H7 (cell line): ENCODE measurements around the gene ACVR1C. TPM values are rescaled to one million over a fixed set of nuclear protein-coding genes. Genes with fewer than 3 reads are reported as not detected.
A peak's percentile ranks its signal among the peaks of the same experiment; 100 is the strongest.
"Not testable (repeated sequence)": the region's sequence is repeated elsewhere in the genome, so short reads cannot be mapped to it uniquely, and the experiment has no call there.

Source experiments
- DNase-seq: peaks from one replicate; pipeline ENCODE4 v3.0.0; 2012
- H3K27me3 ChIP-seq: 2 replicates; pipeline ENCODE4 v1.6.0; 2011; ENCODE audit warnings: mild to moderate bottlenecking, low read length; ENCODE audit not compliant: control insufficient read depth, insufficient read depth
- H3K36me3 ChIP-seq: replicated peaks from 2 replicates; pipeline ENCODE4 v1.5.1; 2011; ENCODE audit warnings: low read length; ENCODE audit not compliant: control insufficient read depth, insufficient read depth
- H3K4me3 ChIP-seq: 2 replicates; pipeline ENCODE4 v1.5.1; 2011; ENCODE audit warnings: low read depth, mild to moderate bottlenecking, control low read depth, low read length, moderate library complexity; ENCODE audit not compliant: insufficient read depth
- total RNA-seq: library from RNA; depleted of rRNA; stranded (reverse); fragments of >200 nt; shearing (Covaris generic); gene quantifications from 2 replicates; pipeline ENCODE4 v1.2.3, GENCODE V29; 2014

The ACVR1C gene
- total RNA-seq, 1 experiment from 2014 or later: 0.14 TPM

DNA sequence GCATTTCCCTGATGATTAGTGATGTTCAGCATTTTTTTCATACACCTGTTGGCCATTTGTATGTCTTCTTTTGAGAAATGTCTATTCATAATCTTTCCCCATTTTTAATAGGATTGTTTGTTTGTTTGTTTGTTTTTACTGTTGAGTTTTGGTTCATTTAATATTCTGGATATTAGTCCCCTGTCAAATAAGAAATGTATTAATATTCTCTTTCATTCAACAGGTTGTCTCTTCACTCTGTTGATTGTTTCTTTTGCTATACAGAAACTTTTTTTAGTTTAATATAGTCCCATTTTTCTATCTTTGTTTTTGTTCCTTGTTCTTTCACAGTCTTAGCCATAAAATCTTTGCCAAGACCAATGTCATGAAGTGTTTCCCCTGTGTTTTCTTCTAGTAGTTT is 22.1 kb downstream of the ACVR1C start:
- Histone ChIP-seq H3K27me3 (no peaks in the 10 kb centered on the region), H3K36me3 (no peaks in the 10 kb centered on the region), H3K4me3 (no peak overlapping the region)
- no peak for DNase-seq

DNA sequence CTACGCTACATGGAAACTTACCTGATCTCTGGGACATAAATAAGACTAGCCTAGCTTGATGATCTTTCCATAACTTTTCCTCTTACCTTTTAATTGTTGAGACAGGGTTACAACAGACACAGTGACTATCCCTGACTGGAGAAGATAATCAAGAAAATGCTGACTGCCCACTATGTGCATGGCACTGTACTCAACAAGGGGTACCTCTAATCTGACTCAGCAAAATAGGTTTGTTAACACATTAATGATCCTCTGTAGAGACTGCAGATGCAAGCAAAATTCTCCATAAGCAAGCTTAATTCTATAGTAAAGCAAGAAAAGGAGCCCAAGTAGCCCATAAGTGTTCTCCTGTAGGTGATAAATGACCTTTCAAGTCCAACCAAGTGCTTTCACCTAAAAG is 25.5 kb downstream of the ACVR1C start:
- Histone ChIP-seq H3K4me3 (no peak overlapping the region), H3K27me3 (no peaks in the 10 kb centered on the region), H3K36me3 (no peaks in the 10 kb centered on the region)
- DNase-seq: no peak

DNA sequence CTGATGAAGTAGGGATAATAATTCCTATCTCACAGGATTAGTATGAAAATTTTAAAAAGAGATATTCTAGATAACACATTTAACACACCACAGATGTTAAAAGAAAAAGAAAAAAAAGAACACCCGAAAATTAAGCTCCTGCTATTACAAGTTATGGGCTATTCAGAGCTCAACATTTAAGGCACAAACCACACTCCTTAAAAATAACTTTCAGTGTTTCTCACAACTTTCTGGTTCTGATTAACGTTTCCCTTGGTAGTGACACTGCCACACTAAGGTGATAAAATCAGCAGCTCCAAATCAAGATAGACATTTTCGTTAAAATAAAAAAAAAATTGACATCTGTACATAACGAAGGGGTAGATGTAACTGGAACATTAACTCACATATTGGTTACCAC is 26.9 kb downstream of the ACVR1C start:
- Histone ChIP-seq H3K27me3 (peaks cover 7% of the 10 kb centered on the region), H3K36me3 (no peaks in the 10 kb centered on the region), H3K4me3 (no peak overlapping the region)
- DNase-seq: no peak

DNA sequence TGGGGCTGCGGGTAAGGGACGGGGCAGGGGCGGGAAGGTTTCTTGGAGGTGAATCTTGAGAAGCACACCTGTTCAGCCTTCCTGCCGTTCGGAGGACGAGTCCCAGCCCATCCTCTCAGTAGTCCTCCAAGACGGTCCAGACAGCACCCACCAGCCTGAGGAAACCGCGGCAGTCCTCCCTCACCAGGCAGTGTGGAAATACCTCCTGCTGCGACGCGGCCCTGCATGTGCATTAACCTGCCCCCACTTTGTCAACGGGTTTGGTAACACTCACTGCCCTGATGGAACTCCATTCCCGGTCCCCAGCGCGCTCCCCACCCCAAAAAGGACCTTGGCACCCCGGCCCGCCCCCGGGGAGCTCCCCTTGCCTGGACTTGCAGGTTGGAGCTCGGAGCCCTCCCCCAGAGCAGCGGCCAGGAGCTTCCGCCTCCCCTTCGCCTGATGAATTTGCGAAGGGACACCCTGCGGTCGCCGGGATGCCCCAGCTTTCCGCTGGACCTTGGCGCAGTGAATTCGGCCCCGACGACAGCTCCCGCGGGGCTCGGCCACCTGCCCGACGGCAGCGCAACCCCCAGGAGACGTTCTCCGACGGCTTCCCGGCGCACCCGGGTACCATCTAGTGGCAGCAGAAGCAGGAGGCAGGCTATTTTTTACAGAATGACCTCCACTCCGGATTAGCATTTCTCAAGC is 31.5 kb downstream of the ACVR1C start:
- Histone ChIP-seq H3K4me3 (peak overlapping the region; percentile 32), H3K27me3 (peaks cover 9% of the 10 kb centered on the region), H3K36me3 (no peaks in the 10 kb centered on the region)
- peak; percentile 80 for DNase-seq

DNA sequence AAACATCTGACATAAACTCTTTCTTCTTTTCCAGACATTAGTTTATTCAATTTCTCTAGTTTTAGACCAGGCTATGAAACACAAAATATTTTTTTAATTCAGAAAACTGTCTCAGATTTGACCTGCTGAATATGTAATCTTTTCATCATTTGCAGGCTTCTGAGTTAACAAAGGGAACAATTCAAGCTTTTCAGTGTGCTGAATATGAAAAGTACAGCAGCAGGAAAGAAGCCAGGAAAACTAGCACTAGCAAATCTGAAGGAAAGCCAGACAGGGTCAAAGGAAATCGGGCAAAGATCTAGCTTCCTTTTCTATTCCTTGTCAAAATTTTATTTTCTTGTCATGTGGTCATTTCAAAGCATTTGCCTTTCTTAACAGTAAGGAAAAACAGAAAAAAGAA is 35.3 kb downstream of the ACVR1C start:
- Histone ChIP-seq H3K36me3 (no peaks in the 10 kb centered on the region), H3K4me3 (no peak overlapping the region), H3K27me3 (peaks cover 9% of the 10 kb centered on the region)
- DNase-seq: no peak

DNA sequence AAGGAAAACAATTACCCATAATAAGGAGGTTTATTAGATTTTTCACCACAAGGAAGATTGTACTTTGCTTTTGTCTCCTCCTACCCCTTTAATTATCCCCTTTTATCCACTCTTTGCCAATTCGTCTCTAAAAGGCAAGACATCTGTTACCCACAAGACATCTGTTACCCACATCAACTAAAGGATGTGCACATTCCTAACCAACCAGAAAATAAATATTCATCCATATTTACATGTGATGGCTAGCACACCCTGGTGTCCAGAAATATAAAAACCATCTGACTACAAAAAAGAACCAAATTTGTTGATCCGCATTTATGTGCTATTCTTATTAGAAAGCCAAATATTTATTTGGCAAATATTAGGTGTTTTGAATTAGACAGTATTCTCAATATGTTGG is 35.7 kb downstream of the ACVR1C start:
- H3K4me3 ChIP-seq: no peak overlapping the region
- H3K27me3 ChIP-seq: peaks cover 9% of the 10 kb centered on the region
- DNase-seq: no peak
- H3K36me3 ChIP-seq: no peaks in the 10 kb centered on the region

DNA sequence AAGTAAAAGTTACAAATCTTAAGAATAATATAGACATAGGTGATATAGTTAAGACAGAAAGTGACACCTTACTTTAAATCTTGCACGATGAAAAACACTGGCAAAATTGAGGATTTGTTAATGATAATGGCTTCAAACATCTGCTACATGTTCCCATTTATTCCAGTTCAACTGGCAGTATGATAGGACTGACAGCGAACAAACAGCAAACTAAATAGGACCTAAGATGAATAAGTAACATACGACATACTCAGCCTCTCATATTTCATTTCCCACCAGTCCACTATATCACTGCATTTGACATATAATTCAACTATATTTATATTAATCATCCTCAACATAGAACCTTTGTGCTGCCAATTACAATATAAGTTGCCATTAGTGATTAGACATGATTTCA is 36.3 kb downstream of the ACVR1C start:
- no peaks in the 10 kb centered on the region for H3K36me3 ChIP-seq
- H3K27me3 ChIP-seq: peaks cover 7% of the 10 kb centered on the region
- DNase-seq: no peak
- H3K4me3 ChIP-seq: no peak overlapping the region

DNA sequence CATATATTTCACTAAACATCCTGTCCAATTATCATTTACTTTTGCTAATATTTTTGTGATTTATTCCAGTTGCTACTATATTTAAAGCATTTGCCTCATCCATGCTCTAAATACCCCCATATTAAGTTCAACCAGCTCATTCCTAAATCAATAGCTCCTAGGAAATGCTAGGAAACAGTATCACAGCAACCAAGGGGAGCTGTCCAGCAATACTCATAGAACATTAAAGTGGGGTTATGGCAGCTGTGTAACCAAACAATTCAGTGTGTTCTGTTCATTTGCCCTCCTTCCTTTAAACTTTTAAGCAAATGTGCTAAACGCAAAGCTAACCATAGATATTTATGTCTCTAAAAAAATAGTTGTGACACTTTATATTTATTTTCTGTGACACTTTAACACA is 41.1 kb downstream of the ACVR1C start:
- H3K36me3 ChIP-seq: no peaks in the 10 kb centered on the region
- H3K4me3 ChIP-seq: no peak overlapping the region
- no peak for DNase-seq
- no peaks in the 10 kb centered on the region for H3K27me3 ChIP-seq

DNA sequence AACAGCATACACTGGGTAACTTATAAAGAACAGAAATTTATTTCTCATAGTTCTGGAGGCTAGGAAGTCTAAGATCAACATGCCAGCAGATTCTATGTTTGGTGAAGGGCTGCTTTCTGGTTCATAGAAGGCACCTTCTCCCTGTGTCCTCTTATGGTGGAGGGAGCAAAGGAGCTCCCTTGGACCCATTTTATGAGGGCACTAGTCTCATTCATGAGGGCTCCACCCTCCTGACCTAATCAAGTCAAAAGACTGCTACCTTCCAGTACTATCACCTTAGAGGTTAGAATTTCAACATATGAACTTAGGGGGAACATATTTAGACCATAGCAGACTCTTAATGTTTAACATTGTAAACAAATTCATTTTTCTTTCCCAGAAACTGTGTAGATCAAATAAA is 54.5 kb downstream of the ACVR1C start:
- no peaks in the 10 kb centered on the region for H3K36me3 ChIP-seq
- no peak overlapping the region for H3K4me3 ChIP-seq
- H3K27me3 ChIP-seq: no peaks in the 10 kb centered on the region
- DNase-seq: no peak

DNA sequence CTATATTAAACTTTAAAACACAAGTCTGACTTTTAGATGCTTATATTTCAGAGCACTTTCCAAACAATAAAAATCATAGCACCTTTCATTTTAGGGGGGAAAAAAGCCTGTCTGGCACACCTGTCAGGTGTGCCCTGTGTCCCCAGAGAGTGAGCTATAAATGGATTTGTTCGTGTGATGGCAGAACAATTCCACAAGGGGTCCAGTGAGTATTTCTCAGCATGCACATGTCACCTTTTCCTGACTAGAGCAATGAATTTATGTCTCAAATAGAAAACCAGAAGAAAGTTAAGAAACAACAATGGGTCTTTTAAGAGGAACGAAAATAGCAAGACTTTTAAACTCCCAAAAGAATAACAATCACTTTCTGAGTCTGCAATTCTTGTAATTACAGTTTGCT is 55.9 kb downstream of the ACVR1C start:
- peak; percentile 51 for DNase-seq
- no peaks in the 10 kb centered on the region for H3K27me3 ChIP-seq
- no peaks in the 10 kb centered on the region for H3K36me3 ChIP-seq

DNA sequence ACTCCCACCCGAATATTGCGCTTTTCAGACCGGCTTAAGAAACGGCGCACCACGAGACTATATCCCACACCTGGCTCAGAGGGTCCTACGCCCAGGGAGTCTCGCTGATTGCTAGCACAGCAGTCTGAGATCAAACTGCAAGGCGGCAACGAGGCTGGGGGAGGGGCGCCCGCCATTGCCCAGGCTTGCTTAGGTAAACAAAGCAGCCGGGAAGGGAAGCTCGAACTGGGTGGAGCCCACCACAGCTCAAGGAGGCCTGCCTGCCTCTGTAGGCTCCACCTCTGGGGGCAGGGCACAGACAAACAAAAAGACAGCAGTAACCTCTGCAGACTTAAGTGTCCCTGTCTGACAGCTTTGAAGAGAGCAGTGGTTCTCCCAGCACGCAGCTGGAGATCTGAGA is 62.0 kb downstream of the ACVR1C start:
- not testable (repeated sequence) for H3K36me3 ChIP-seq, H3K4me3 ChIP-seq, H3K27me3 ChIP-seq, DNase-seq

More for the DNA sequence above, 55.9 kb downstream of the ACVR1C start:
- no peak overlapping the region for H3K4me3 ChIP-seq

DNA sequence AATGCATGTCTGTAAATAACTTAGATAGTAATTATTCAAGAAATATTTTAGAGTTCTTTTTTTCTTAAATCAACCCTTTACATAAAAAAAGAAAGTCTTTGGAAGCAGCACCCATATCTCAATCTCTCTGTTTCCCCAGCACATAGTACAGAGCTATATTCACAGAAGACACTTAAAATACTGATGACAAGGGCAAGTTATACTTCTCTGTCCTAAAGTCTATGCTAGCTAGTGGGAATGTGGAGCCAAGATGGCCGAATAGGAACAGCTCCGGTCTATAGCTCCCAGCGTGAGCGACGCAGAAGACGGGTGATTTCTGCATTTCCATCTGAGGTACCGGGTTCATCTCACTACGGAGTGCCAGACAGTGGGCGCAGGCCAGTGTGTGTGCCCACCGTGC is 62.6 kb downstream of the ACVR1C start:
- not testable (repeated sequence) for DNase-seq, H3K4me3 ChIP-seq, H3K27me3 ChIP-seq, H3K36me3 ChIP-seq

DNA sequence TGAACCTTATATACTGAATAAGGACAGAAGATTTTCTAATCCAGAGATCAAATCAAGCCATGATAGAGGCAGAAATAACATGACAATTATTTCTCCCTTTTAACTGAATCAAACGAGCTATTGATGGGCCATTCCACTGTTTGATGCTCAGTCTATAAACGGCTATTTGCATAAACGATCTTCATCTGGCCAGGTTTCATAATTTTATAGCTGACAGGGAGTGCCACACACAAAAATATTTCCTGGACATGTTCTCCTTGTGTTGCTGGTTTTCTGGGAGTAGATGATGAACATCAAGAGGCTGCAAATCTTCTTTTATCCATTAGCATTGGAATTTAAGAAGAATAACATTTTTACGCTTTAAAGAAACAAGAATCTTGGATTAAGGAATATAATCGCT is 63.1 kb downstream of the ACVR1C start:
- Histone ChIP-seq H3K27me3 (no peaks in the 10 kb centered on the region), H3K4me3 (no peak overlapping the region), H3K36me3 (no peaks in the 10 kb centered on the region)
- DNase-seq: no peak

DNA sequence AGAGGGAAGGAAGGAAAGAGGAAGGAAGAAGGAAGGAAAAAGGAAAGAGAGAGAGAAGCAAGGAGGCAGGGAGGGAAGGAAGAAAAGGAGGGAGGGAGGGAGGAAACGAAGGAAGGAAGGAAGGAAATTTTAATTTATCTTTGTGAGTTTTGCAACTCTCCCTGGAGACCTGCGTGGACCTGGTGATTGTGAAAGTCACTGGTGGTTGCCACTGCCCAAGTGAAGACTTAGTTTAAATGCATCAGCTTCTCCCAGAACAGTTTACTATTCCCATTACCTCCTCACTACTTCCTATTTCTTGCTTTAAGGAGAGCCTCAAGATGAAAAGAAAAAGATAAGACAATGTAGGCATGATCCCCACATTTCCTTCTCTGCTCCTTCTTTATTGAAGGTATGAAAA is 68.8 kb downstream of the ACVR1C start:
- Histone ChIP-seq H3K4me3 (no peak overlapping the region), H3K36me3 (no peaks in the 10 kb centered on the region), H3K27me3 (no peaks in the 10 kb centered on the region)
- DNase-seq: no peak

DNA sequence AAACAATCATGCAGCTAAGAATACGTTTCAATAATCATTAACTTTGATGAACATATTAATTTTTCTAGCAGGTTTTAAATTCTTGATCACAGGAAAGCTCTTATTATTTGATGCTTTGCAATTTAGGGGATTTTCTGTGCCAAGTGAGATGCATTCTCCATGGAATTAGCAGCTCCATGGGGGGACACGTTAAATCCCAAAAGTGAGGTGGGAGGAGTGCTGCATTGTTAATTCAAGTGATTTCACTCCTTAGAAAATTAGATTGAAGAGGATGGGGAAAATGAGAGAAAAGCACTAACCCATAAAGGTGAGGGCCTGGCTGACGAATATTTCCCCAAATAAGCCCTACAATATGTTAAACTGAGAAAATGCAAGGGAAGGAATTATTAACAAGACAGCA is 69.2 kb downstream of the ACVR1C start:
- Histone ChIP-seq H3K27me3 (no peaks in the 10 kb centered on the region), H3K36me3 (no peaks in the 10 kb centered on the region), H3K4me3 (no peak overlapping the region)
- DNase-seq: peak; percentile 43

DNA sequence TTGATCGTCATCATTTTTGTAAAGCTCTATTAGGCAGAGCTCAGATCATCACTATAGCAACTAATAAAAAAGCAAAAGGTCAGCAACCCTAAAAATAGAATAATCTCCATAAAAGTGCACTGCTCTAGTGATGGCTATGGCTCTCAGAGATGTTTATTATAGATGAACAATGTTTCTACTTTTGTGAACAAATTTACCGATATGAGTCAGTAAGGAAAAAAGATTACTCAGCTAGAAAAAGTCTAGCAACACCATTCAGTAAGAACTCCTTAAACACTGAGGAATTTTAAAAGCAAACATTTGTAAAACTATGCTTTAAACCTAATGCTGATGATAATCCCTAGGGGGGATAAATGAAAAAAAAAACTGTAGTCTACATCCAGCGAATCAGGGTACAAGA is 69.6 kb downstream of the ACVR1C start:
- Histone ChIP-seq H3K4me3 (no peak overlapping the region), H3K27me3 (no peaks in the 10 kb centered on the region), H3K36me3 (no peaks in the 10 kb centered on the region)
- DNase-seq: no peak
